NCI-H2196 treated with DMSO at 0.1 percent for 48 hours (cell line): ENCODE data around the gene SMYD3.

Source experiments
- DNase-seq: peaks from one replicate; lab custom pipeline; 2025; ENCODE audit not compliant: unreplicated experiment; lab: John Stamatoyannopoulos, UW

The SMYD3 gene

DNA sequence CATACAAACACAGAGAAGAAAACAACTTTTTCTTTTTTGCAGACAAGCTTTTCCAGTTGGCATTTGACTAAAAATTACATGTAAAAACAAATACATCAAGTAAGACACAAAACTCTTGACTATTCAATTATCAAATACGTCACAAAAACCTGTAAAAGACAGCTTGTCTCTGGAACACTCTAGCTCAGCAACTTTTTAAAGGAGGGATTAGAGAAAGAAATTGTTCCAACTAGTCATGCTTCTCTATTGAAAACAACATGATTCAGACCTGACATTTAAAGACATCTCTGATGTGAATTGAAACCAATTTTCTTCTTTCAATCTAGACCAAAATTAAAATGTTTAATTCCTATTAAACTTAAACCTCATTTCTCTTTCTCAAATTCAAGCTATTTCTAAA is 30.3 kb downstream of the SMYD3 start:
- DNase-seq: no peak

DNA sequence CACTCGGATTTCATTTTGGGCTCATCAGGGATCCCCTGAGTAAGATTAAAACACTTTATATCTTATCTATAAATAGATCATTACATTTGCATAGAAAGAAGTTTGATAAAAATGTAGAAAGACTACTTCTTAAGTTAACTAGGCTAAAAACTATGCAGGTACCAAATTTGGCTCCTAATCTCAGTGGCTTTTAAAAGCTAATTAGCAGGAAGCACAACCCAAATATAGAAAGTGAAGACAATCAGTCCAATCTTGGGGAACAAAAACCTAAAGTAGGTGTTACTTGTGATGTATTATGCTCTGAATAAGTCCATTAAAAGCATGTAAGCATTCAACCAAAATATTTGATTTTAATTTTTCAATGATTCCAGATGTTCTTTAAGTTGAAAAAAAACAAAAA is 35.4 kb downstream of the SMYD3 start:
- DNase-seq: no peak

DNA sequence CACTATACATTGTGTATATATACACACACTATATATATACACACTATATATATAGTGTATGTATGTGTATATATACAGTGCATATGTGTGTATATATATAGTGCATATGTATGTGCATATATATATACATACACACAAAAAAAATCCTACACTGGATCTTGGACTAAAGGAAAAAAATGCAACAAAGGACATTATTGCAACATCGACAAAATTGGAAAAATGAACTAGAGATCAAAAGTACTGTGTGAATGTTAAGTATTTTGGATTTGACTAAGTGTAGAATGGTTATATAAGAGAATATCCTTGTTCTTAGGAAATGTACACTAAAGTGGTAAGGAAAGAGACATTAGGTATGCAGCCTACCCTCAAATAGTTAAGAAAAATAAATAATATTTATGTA is 36.5 kb downstream of the SMYD3 start:
- DNase-seq: no peak

DNA sequence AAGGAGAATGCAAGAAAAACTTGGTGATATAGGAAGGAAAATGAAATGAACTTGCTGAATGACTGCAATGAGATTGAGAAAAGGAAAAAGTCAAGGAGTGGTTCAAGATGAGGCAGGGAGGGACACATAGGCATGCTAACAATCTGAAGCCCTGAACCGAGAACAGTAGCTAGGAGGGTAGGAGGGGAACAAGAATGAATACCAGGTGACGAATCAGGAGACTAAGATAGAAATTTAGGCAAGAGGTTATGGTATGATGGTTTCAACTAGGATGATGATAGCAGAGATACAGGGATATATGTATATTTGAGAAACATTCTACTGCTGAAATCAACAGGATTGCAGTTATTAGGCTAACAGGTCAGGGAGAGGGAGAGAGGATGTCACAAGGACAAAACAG is 44.1 kb downstream of the SMYD3 start:
- no peak for DNase-seq

DNA sequence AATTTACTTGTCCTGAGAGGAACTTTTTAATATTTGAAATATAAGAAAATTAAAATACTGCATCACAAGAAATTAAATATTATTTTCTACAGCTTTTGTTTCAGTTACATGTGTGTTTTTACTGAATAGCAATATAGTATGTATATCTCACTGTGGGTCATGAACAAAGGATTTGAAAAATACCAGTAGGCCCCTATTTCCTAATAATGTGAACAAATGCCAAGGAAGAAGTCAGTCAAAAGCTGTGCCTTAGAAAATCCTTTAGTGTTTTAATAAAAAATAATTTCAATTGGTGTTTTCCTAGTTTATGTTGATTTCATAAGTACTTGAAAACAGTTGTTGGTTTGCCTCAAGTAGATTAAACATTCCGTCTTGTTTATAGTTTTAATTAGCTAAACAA is 46.7 kb downstream of the SMYD3 start:
- no peak for DNase-seq

DNA sequence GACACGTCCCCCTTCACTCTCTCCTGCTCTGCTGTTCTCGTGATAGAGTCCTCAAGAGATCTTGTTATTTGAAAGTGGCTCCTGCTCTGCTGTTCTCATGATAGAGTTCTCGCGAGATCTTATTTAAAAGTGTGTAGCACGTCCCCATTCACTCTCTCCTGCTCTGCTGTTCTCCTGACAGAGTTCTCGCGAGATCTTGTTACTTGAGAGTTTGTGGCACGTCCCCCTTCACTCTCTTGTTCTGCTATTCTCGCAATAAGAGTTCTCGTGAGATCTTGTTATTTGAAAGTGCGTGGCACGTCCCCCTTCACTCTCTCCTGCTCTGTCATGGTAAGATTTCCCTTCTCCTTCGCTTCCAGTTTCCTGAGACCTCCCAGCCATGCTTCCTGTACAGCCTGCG is 47.9 kb downstream of the SMYD3 start:
- DNase-seq: no peak

DNA sequence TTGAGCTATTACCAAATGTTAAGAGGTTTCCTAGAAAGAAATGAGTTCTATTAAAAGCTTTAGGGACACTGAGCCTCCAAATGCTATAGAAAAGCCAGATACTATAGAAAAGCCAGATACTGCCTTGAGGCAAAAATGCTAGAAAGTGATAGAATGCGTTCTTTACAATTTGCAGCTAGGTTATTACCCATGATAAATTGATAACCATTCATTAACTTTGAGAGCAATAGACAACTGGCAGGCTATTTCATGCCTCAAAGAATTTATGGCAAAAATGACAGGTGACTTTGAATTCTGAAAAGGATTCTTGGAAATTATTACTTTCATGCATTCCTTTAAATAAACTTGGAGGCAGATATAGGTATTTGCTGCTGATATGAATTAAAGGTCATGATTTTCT is 51.6 kb downstream of the SMYD3 start:
- no peak for DNase-seq

DNA sequence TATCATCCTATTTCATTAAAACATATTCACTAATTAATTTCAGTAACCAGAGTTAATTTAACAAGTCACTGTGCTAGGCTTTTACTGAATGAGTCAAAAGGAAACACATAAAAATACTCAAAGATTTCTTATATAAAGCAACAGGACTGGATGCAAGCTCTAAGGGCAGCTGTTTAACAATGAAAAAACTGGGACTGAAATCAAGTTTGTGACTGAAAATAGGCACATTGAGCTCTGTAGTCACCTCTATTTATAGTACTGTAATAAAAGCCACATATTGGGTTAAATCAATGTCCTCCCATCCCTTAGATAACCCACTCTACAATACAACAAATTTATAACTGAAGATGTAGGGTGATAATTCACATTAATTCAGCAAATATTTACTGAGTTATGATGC is 52.4 kb downstream of the SMYD3 start:
- no peak for DNase-seq

DNA sequence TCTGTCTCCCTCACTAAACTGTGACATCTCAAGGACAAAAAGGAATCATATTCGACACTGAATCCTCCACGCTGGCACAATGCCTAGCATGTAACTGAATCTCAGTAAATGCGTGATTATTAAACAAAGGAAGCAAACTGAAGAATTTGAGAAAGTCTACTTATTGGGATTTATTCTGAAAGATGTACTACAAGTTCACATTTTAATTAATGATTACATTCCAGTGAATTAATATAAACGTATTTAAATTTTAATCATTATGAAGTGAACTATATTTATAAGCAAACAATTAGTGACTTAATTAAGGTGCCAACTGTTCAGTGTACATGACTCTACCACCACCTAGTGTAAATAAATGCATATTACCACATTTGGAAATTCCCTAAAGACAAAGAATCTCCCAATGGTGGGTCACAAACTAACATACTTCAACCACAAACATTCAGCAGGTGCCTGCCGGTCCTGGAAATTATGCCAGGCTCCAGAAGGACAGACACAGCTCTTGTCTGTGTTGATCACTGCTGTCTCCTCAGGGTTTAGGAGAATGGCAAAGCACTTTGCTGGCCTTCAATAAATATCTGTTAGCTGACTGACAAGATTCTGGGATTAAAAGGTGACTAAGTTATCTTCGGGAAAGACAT is 56.3 kb downstream of the SMYD3 start:
- peak; percentile 3 for DNase-seq

DNA sequence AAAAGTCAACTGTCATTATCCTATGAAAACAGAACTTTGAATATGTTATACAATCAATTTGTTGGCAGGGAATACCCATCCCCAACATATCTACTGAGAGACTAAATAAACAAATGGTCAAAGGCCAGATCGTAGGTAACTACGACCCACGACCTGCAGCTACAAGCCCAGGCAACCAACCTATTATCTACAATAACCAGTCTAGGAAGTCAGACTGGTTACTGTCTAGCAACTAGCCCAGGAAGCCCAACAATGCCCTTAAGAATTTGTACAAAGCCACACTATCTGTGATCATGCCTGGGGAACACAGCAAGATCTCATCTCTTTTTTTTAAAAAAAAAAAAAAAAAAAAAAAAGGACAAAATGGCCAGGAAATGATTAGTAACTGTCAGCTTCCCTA is 58.7 kb downstream of the SMYD3 start:
- DNase-seq: no peak

DNA sequence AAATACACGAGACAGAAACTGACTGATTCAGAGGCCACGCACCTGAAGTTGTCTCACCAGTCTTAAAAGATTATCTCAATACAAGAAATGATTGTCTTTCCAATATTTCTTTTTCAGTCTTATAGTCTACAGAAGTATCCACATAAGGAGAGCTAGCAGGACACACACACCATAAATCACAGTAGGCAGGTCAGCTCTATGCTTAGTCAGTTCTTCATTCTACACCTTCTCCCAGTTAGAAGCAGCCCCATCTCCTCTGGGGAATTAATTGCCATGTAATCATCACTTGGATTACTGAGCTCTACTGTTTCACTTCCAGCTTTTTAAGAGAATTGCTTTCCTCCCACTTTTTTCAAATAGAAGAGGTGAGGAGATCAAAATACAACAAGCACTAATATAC is 59.6 kb downstream of the SMYD3 start:
- DNase-seq: no peak

DNA sequence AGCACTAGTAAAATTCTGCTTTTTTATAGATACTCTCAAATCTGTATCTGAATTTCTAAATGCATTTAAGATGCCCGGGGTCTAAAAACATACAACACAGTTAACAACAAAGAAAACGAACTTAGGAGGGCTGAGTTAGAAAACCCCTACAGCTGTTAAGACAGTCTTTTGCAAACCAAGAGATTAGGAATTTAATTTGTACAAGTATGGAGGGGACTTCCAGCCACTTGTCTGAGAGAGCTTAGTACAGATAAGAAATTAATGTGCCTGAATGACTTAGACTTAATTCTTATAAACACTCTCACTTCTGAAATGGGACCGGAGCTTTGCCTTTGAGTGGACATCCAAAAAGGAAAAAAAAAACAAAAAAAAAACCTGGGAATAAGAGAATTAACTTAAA is 61.6 kb downstream of the SMYD3 start:
- DNase-seq: no peak

DNA sequence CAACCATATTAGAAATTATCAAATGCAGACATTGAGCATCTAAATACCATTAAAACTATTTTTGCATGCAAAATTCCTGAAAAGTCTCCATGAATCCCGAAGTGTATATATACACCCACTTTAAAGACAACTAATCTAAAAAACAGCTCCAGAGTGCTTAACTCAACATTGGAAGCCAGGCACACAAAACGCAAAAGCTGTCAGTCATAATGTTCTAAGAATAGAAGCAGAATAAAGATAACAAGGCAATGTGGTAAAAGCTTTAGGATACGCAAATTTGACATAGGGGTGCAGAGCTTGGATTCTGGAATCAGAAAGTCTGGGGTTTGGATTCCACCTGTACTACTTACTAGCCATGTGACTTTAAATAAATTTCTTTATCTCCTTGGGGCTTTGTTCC is 62.5 kb downstream of the SMYD3 start:
- DNase-seq: no peak

DNA sequence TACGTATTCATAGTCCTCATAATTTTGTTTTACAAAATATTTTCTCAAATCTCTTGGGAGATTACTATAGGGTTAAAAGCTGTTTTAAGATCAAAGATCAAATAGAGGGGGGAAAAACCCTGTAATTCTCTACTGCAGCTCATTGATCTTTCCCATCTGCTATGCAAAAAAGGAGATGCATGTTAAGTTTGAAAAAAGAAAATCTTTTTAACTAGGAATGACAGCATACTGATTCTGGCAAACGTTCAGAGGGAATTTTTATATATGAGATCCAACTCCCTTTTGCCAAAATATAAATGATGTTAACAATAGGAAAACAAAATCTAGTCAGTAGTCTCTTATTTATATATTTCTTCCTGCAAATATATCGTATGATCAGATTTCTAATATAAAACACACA is 69.1 kb downstream of the SMYD3 start:
- DNase-seq: no peak

DNA sequence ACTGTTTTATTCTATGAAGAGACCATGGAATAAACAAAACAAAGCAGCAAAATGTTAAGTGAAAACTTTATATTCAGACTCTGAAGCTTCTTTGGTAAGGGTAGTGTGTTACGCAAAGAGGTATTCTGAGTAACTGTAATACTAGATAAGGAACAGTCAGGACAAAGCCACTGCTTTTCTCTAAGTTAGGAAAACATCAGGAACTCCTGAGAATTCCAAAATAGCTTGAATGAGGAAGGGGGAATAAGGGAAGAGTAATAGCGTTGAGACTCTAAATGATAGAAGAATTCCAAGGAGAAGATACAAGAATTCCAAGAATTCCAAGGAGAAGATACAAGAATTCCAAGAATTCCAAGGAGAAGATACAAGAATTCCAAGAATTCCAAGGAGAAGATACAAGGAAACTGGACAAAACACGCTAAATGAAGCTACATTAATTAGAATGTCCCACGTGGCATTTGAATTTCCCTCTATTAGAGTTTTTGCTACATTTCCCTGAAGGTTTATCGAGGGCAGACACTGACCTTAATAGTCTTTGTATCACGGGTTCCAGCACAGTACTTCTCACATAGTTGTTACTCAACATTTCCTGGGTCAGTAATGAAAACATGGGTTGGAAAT is 71.5 kb downstream of the SMYD3 start:
- DNase-seq: no peak

DNA sequence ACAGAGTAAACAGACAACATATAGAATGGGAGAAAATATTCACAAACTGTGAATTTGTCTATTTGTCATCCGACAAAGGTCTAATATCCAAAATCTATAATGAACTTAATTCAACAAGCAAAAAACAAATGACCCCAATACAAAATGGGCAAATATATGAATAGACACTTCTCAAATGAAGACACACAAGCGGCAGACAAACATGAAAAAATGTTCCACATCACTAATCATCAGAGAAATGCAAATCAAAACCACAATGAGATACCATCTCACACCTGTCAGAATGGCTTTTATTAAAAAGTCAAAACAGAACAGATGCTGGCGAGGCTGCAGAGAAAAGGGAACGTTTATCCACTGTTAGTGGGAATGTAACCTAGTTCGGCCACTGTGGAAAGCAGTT is 72.7 kb downstream of the SMYD3 start:
- no peak for DNase-seq

DNA sequence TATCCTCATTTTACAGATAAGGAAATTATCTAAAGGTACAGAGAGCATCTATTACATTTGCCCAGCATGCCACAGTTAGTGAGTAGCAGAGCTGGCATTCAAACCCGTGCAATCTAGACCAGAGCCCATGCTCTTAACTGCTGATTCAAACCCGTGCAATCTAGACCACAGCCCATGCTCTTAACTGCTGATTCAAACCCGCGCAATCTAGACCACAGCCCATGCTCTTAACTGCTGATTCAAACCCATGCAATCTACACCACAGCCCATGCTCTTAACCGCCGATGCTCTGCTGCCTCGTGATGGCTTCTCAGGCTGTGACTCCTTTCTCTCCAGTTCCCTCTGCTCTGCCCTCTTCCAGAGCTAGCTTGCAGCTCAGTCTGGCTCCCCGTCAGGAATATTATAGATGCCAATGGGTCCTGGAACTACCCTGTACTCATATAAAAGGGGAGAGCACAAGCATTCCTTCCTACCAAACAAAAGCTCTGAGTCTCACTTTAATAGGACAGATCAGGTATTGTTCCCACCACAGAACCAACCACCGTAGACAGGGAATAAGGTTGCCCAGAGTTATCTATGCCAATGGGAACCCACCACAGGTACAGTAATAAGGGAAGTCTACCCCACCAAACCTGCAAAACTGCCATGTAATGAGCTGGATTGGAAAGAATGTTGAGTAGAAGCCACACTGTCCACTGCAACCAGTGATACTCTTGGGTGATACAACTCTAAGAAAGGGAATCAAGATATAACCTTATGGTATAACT is 78.4 kb downstream of the SMYD3 start:
- DNase-seq: no peak

DNA sequence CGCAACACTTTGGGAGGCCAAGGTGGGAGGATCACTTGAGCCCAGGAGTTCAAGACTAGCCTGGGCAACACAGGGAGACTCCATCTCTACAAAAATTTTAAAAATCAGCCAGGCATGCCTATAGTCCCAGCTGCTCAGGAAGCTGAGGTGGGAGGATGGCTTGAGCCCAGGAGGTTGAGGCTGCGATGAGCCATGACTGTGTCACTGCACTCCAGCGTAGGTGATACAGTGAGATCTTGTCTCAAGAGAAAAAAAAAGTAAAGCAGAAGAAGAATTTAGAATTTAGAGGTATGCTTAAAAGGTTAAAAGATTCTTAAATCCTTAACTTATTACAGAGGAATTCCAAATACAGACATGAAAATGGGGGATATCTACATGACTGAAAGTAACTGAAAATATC is 79.5 kb downstream of the SMYD3 start:
- no peak for DNase-seq

DNA sequence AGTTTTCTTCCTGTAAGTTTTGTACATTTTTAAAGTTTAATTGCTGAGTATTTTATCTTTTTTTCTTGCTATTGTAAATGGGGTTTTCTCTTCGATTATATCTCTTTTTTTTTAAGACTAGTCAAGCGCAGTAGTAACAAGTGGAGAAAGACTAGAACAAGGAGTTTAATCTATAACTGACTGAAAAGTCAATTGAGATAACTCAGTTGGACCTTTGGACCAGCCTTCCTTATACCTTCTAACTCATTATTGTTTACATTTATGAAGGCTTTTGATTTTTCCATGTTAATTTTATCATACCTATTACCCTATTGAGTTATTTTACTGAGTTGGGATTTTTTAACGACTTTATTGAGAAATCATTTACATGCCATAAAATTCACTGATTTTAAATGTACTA is 81.2 kb downstream of the SMYD3 start:
- no peak for DNase-seq

DNA sequence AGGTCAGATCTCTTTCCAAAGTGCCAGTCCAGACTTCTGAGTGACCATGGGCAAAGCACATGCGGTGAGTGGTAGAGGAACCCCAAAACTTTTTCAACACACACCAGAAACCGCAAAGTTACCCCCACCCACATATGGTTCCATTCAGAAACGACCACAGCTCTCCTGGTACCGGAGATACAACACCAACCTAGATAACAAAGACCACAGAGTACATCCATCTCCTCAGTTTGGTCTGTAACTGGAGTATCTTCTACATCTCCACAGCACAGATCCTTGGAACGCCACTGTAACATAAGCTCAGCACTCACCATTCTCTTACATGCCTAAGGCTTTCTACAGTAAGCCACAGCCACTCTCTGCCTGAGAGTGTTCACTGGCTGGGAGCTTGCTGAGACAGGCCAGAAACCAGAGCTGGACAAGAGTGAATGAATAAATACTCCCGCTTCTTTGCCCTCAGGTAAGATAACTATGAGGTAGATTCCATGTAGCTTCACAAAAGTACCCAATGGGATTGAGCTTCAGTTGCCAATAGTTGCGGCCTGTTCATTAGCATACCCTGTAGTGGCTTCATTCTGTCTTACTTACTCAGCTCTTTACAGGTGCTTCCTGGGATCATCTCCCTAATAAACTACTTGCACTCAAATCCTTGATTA is 81.8 kb downstream of the SMYD3 start:
- DNase-seq: no peak

DNA sequence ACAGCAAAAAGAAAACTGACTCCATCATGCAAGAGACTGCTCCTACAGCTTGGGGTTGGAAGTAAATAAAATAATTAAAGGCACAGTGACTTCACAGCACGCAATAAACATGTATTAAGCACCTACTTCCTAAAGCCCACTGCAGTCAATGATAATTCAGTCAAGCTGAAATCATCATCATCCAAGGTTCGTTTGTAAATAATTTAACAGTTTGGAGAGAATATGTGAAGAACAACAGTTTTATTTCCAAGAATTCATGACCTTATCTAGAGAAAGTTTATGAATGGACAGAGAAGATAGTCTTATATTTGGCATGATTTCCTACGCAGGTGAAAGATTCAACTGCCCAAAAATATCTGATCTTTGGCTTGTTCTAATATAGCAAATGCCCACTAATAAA is 86.8 kb downstream of the SMYD3 start:
- DNase-seq: no peak
